BLaER1 treated with 17β-estradiol and CSF1 and Interleukin-3, amounts not matched to agents 10 nM and 100 nM (cell line): ENCODE results near the gene FRMD3.

Experiments
- H3K27ac ChIP-seq, 11 experiments: shearing (Covaris generic); formaldehyde crosslinking; 2 replicates each; pipeline ENCODE4 v1.8.1; 2022
- H3K27me3 ChIP-seq, 11 experiments: shearing (Covaris generic); formaldehyde crosslinking; 2 replicates each; pipeline ENCODE4 v1.8.1; 2022
- H3K36me3 ChIP-seq, 11 experiments: shearing (Covaris generic); formaldehyde crosslinking; 2 replicates each; pipeline ENCODE4 v1.8.1; 2022
- H3K4me1 ChIP-seq, 10 experiments: shearing (Covaris generic); formaldehyde crosslinking; 2 replicates each; pipeline ENCODE4 v1.8.1; 2022
- H3K4me2 ChIP-seq, 11 experiments: shearing (Covaris generic); formaldehyde crosslinking; 2 replicates each; pipeline ENCODE4 v1.8.1; 2022
- H3K4me3 ChIP-seq, 10 experiments: shearing (Covaris generic); formaldehyde crosslinking; 2 replicates each; pipeline ENCODE4 v1.8.1; 2022
- H3K9ac ChIP-seq, 11 experiments: shearing (Covaris generic); formaldehyde crosslinking; 2 replicates each; pipeline ENCODE4 v1.8.1; 2022
- H3K9me3 ChIP-seq, 11 experiments: shearing (Covaris generic); formaldehyde crosslinking; replicated peaks in 1 of 11; 2 replicates each; pipeline ENCODE4 v1.8.1; 2022
- H4K20me1 ChIP-seq, 11 experiments: shearing (Covaris generic); formaldehyde crosslinking; 2 replicates each; pipeline ENCODE4 v1.8.1; 2022
- Cebpa-rat ChIP-seq, 11 experiments: shearing (Covaris generic); IDR thresholded peaks; 2 replicates each; pipeline ENCODE4 v1.8.1; 2022

Gene FRMD3

GRCh38 chr9:83199240-83199639 lies 339.0 kb downstream of the FRMD3 start:
- no peak overlapping the region for H3K4me3 ChIP-seq

DNA sequence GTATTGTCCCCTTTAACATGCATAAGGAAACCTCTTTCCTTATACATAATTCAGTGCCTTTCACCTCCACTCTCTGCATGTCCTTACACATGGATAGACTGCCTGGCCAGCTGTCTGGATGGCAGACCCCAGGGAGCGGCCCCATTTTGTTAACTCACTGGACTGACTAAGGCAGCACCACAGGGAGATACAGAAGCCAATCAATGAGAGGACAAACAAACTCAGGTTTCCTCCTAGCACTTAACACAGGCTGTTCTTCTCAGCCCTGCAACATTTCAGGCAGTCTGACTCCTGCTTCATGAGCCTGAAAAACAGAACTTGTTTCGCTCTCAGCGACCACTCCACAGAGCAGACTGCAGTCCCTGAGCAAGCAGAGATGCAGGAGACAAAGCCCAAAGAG lies 339.8 kb downstream of the FRMD3 start:
- no peaks in the 10 kb centered on the region for H3K36me3 ChIP-seq

More at GRCh38 chr9:83199240-83199639, 339.0 kb downstream of the FRMD3 start:
- H3K4me1 ChIP-seq, result peaks cover 0 to 14% (median 6%) of the 10 kb centered on the region in 10 experiments; a peak in 8 of 20 replicates
- no peaks in the 10 kb centered on the region for H3K27me3 ChIP-seq
- H3K9me3 ChIP-seq, result no peaks in the 10 kb centered on the region
- H3K27ac ChIP-seq, result no peak overlapping the region
- no peak for TF ChIP-seq Cebpa-rat (IDR thresholded peaks at IDR 0.05)
- no peak overlapping the region for H3K9ac ChIP-seq
- no peaks in the 10 kb centered on the region for H3K36me3 ChIP-seq
- H4K20me1 ChIP-seq, result no peaks in the 10 kb centered on the region
- no peak overlapping the region for H3K4me2 ChIP-seq

DNA sequence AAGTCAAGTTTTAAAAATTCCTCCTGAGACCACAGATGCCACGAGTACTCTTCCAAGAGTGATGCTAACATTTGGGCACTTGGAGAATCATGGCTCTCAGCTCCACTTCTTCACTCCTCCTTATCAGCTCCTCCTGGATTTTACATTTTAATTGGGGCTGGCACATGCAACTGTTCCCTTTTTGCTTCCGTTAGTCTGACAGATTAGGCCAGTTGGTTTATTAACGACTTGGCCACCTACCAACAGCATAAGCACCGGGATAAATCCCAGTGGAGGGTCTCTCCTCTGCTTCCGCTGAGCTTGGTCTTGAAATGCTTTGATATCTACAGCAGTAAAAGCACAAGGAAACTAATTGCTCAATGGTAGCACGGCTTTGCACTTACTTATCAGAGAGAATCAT lies 340.6 kb downstream of the FRMD3 start:
- no peaks in the 10 kb centered on the region for H3K9me3 ChIP-seq
- no peak for TF ChIP-seq Cebpa-rat (IDR thresholded peaks at IDR 0.05)
- no peaks in the 10 kb centered on the region for H4K20me1 ChIP-seq
- no peaks in the 10 kb centered on the region for H3K36me3 ChIP-seq
- H3K4me2 ChIP-seq, result peak overlapping the region in 7 of 11 experiments; percentile 17 to 54 (median 28); a peak in 12 of 22 replicates
- no peak overlapping the region for H3K27ac ChIP-seq
- H3K4me3 ChIP-seq, result no peak overlapping the region
- peaks cover 0 to 14% (median 6%) of the 10 kb centered on the region in 10 experiments; a peak in 8 of 20 replicates for H3K4me1 ChIP-seq
- H3K9ac ChIP-seq, result no peak overlapping the region
- H3K27me3 ChIP-seq, result no peaks in the 10 kb centered on the region

More for the DNA sequence above, 339.8 kb downstream of the FRMD3 start:
- no peak for TF ChIP-seq Cebpa-rat (IDR thresholded peaks at IDR 0.05)
- Histone ChIP-seq H3K4me3 (no peak overlapping the region), H3K9me3 (no peaks in the 10 kb centered on the region), H3K4me2 (no peak overlapping the region), H3K27ac (no peak overlapping the region), H3K9ac (no peak overlapping the region), H4K20me1 (no peaks in the 10 kb centered on the region), H3K27me3 (no peaks in the 10 kb centered on the region), H3K4me1 (peaks cover 0 to 14% (median 6%) of the 10 kb centered on the region in 10 experiments; a peak in 8 of 20 replicates)

DNA sequence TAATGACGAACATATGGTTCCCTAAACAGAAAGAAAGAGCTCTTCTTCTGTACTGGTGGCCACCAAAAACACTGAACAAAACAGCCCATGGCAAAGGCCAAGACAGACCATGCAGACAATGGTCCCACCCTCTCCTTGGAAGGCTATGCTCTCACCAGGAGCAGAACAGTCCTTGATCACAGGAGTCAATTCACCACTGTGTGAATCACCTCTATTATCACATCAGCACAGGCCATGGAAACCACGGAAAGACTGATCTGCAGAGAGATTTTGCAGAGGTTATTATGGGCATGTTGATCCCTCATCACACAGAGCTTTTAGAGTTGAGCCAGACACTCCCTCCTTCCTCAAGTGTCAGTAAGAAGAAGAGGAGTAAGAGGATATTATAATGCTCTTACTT lies 341.3 kb downstream of the FRMD3 start:
- TF ChIP-seq Cebpa-rat (IDR thresholded peaks at IDR 0.05), result no peak
- H3K4me1 ChIP-seq, result peaks cover 0 to 14% (median 6%) of the 10 kb centered on the region in 10 experiments; a peak in 8 of 20 replicates
- no peaks in the 10 kb centered on the region for H3K27me3 ChIP-seq
- H4K20me1 ChIP-seq, result no peaks in the 10 kb centered on the region
- H3K4me2 ChIP-seq, result peak overlapping the region in 6 of 11 experiments; percentile 17 to 54 (median 28); a peak in 10 of 22 replicates
- H3K36me3 ChIP-seq, result no peaks in the 10 kb centered on the region
- H3K4me3 ChIP-seq, result no peak overlapping the region
- no peak overlapping the region for H3K9ac ChIP-seq
- no peaks in the 10 kb centered on the region for H3K9me3 ChIP-seq
- no peak overlapping the region for H3K27ac ChIP-seq
